ENCODE measurements around the gene CD1D.

- TF ChIP-seq EP300 (IDR thresholded peaks at IDR 0.05) (no peak), CTCF (IDR thresholded peaks at IDR 0.05) (no peak), POLR2AphosphoS5 (IDR thresholded peaks at IDR 0.05) (no peak)
These were observed 47.4 kb downstream of the CD1D start for GRCh38 chr1:158227904-158228623.

Data from stomach (tissue), 4 donors.